ENCODE measurements around the gene BIK. TPM values are rescaled to one million over a fixed set of nuclear protein-coding genes. Genes with fewer than 3 reads are reported as not detected.

Gene BIK
- total and polyA plus RNA-seq, 2 donors (not counting 1 experiment from before 2014, with no cell fraction given), result not detected

GRCh38 chr22:43163241-43163795 lies 52.8 kb downstream of the BIK start:
- Histone ChIP-seq H3K9me3 (ENCODE audit: control insufficient read depth, insufficient read depth, low read depth, low read length) (no peaks in the 10 kb centered on the region), H3K4me3 (replicated peaks in 1 of 4; ENCODE audit: control extremely low read depth in 1 of 4, insufficient read depth in 1 of 4, low read depth in 3 of 4, low read length in 4 of 4) (no peak overlapping the region), H3K36me3 (ENCODE audit: control insufficient read depth, insufficient read depth, low read length) (peaks cover 6% of the 10 kb centered on the region), H3K4me2 (ENCODE audit: extremely low read depth, insufficient read depth, low read length) (no peak overlapping the region), H3K9ac (ENCODE audit: insufficient read depth, low read length) (no peak overlapping the region), H3K27ac (ENCODE audit: insufficient read depth, low read length) (no peak overlapping the region), H2AFZ (ENCODE audit: low read length) (no peak overlapping the region), H3K4me1 (ENCODE audit: control insufficient read depth, extremely low read depth, insufficient read depth, low read length) (peaks cover 11% of the 10 kb centered on the region), H3K79me2 (ENCODE audit: control insufficient read depth, insufficient read depth, low read length) (peaks cover 2% of the 10 kb centered on the region), H3K27me3 (ENCODE audit: control insufficient read depth, insufficient read depth, low read length) (no peaks in the 10 kb centered on the region), H4K20me1 (ENCODE audit: control insufficient read depth, extremely low read depth, insufficient read depth, low read length) (no peaks in the 10 kb centered on the region)
- no peak for TF ChIP-seq EZH2 (IDR thresholded peaks at IDR 0.05; ENCODE audit: low read length, missing control alignments)
- TF ChIP-seq, protein P1, sequence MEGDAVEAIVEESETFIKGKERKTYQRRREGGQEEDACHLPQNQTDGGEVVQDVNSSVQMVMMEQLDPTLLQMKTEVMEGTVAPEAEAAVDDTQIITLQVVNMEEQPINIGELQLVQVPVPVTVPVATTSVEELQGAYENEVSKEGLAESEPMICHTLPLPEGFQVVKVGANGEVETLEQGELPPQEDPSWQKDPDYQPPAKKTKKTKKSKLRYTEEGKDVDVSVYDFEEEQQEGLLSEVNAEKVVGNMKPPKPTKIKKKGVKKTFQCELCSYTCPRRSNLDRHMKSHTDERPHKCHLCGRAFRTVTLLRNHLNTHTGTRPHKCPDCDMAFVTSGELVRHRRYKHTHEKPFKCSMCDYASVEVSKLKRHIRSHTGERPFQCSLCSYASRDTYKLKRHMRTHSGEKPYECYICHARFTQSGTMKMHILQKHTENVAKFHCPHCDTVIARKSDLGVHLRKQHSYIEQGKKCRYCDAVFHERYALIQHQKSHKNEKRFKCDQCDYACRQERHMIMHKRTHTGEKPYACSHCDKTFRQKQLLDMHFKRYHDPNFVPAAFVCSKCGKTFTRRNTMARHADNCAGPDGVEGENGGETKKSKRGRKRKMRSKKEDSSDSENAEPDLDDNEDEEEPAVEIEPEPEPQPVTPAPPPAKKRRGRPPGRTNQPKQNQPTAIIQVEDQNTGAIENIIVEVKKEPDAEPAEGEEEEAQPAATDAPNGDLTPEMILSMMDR (conservative IDR thresholded peaks at IDR 0.05 in 1 of 2, IDR thresholded peaks at IDR 0.05 in 1 of 2; ENCODE audit: low read depth in 1 of 2, low read length in 2 of 2), result no peak
- DNase-seq (ENCODE audit: low read depth in 2 of 2), result no peak

DNA sequence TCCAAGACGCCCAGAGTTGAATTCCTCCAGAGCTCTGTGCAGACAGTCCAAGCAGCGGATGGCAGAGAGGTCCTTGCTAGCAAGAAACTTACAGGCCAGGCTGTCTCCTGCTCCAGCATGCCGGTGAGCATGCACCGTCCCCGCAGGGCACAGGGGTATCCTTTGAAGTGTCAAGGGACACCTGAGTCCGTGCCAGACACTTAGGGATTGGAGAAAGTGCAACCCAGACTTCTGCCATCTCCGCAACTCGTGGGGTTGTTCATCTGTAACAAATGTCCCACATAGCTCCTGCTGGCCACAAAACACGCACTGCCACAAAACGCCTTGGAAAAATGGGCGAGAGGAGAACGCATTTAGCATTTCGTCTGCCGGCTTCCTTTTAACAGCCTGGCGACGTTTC lies 54.1 kb downstream of the BIK start:
- Histone ChIP-seq H3K9me3 (ENCODE audit: control insufficient read depth, insufficient read depth, low read depth, low read length) (no peaks in the 10 kb centered on the region), H3K27ac (ENCODE audit: insufficient read depth, low read length) (no peak overlapping the region), H3K79me2 (ENCODE audit: control insufficient read depth, insufficient read depth, low read length) (no peaks in the 10 kb centered on the region), H3K4me1 (ENCODE audit: control insufficient read depth, extremely low read depth, insufficient read depth, low read length) (peaks cover 11% of the 10 kb centered on the region), H3K4me2 (ENCODE audit: extremely low read depth, insufficient read depth, low read length) (no peak overlapping the region), H3K36me3 (ENCODE audit: control insufficient read depth, insufficient read depth, low read length) (peaks cover 6% of the 10 kb centered on the region), H3K27me3 (ENCODE audit: control insufficient read depth, insufficient read depth, low read length) (no peaks in the 10 kb centered on the region), H3K4me3 (replicated peaks in 1 of 4; ENCODE audit: control extremely low read depth in 1 of 4, insufficient read depth in 1 of 4, low read depth in 3 of 4, low read length in 4 of 4) (no peak overlapping the region), H2AFZ (ENCODE audit: low read length) (no peak overlapping the region), H3K9ac (ENCODE audit: insufficient read depth, low read length) (no peak overlapping the region), H4K20me1 (ENCODE audit: control insufficient read depth, extremely low read depth, insufficient read depth, low read length) (no peaks in the 10 kb centered on the region)
- no peak for DNase-seq (ENCODE audit: low read depth in 2 of 2)
- TF ChIP-seq EZH2 (IDR thresholded peaks at IDR 0.05; ENCODE audit: low read length, missing control alignments), result no peak
- TF ChIP-seq, protein P1 (conservative IDR thresholded peaks at IDR 0.05 in 1 of 2, IDR thresholded peaks at IDR 0.05 in 1 of 2; ENCODE audit: low read depth in 1 of 2, low read length in 2 of 2), result no peak

DNA sequence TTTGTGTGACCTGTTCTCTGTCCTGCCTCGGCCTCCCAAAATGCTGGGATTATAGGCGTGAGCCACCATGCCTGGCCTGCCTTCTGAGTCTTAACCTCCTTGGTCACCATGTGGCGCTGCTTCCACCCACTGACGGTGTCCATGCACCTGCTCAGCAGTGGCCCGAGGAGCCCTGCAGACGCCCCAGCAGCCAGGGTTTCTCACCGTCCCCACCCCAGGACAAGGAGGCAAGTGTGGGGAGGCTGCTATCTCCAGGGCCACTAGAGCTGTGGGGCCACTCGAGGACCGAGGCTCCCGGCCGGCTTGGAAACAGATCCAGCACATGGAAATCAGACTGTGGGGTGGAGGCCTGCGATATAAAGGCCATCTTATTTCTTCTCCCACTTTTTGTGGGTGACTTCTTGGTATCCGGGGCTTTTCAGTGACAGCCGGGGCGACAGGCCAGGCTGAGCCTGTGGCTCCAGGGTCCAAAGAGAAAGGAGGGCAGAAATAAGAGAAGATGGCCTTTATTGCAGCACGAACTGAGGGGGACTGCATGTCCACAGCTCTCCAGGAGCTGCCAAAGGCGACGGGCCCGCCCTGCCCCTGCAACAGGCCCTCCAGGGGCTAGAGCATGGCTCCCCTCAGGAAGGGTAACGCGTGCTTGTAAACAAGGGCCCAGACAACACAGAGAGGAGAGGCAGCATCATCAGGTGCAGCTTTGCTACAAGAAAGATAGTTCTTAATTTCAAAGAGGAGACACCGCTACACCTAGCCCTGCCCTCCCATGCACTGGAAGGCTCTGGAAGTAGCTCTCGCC lies 55.8 kb downstream of the BIK start:
- Histone ChIP-seq H3K9me3 (ENCODE audit: control insufficient read depth, insufficient read depth, low read depth, low read length) (no peaks in the 10 kb centered on the region), H3K9ac (ENCODE audit: insufficient read depth, low read length) (no peak overlapping the region), H3K4me2 (ENCODE audit: extremely low read depth, insufficient read depth, low read length) (no peak overlapping the region), H2AFZ (ENCODE audit: low read length) (no peak overlapping the region), H3K4me3 (replicated peaks in 1 of 4; ENCODE audit: control extremely low read depth in 1 of 4, insufficient read depth in 1 of 4, low read depth in 3 of 4, low read length in 4 of 4) (no peak overlapping the region), H3K79me2 (ENCODE audit: control insufficient read depth, insufficient read depth, low read length) (no peaks in the 10 kb centered on the region), H3K27ac (ENCODE audit: insufficient read depth, low read length) (no peak overlapping the region), H3K27me3 (ENCODE audit: control insufficient read depth, insufficient read depth, low read length) (no peaks in the 10 kb centered on the region), H3K4me1 (ENCODE audit: control insufficient read depth, extremely low read depth, insufficient read depth, low read length) (peaks cover 11% of the 10 kb centered on the region), H4K20me1 (ENCODE audit: control insufficient read depth, extremely low read depth, insufficient read depth, low read length) (no peaks in the 10 kb centered on the region), H3K36me3 (ENCODE audit: control insufficient read depth, insufficient read depth, low read length) (peaks cover 6% of the 10 kb centered on the region)
- TF ChIP-seq, protein P1 (conservative IDR thresholded peaks at IDR 0.05 in 1 of 2, IDR thresholded peaks at IDR 0.05 in 1 of 2; ENCODE audit: low read depth in 1 of 2, low read length in 2 of 2), result no peak
- TF ChIP-seq EZH2 (IDR thresholded peaks at IDR 0.05; ENCODE audit: low read length, missing control alignments), result no peak
- no peak for DNase-seq (ENCODE audit: low read depth in 2 of 2)

All from fibroblast of lung (primary cell).